HG03025 (cell line): Measurements from ENCODE around the gene MRPL19.

Experiments used
- ATAC-seq: cut with Tn5 transposase; IDR thresholded peaks from one replicate; pipeline ENCODE4 v1.9.1; 2021; ENCODE audit warnings: mild to moderate bottlenecking, moderate library complexity; ENCODE audit not compliant: unreplicated experiment, low FRiP score

Gene MRPL19

DNA sequence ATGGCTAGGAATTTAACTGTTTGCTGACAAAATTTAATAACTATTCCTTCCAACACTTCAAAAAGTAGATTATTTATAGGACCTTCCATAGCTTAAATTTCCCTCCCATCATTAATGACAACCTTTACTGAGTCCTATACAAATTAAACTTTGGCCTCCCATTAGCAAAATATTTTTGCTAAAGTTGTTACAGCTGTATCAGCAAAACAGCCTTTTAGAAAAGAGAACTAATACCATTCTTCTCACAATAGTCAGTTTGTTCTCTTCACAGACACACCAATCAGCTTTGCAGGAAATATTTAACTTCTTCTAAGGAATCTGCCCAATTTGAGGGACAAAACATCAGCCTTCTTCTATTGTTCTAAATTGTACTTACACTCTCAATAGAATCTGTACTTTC, 76.1 kb downstream of the MRPL19 start:
- no peak for ATAC-seq

GRCh38 chr2:75728614-75729419, 82.2 kb downstream of the MRPL19 start:
- no peak for ATAC-seq

DNA sequence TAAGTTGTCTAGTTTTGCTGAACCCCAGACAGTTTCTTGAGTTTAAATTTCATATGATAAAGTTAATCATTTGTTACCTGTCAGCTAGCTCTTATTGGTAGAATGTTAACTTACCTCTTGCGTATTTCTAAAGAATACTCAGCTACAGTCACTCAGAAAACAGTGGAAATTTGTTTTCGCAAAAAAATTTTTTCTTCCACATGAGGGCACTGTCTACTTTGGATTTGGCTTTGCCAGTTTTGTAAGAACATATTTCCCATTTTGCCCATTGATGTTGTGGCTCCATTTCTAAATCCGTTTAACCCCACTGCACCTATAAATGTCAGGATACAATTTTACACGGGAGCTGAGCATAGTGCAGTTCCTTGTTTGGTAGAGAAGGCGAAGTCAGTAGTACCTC, 83.3 kb downstream of the MRPL19 start:
- ATAC-seq: no peak

- ATAC-seq: no peak
These were observed 89.7 kb downstream of the MRPL19 start for GRCh38 chr2:75736276-75736675.

DNA sequence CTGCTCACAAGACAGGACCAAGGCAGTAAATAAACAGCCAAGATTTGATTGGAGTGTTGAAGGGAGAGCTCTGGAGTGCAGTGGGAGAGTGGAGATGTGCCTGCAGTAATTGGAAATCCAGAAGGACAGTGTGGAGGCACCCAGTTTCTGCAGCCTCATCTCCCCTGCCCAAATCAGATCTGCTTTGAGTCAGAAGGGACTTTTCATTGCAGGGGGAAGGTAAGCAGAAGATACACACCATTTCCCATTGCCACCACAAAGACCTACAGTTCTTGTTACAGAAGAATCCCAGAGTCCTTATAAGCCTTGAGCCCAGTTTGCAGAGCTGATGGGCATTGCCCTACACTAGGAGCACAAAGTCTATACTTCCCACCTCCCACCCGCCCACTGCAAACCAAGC, 91.4 kb downstream of the MRPL19 start:
- ATAC-seq: no peak
